Measurements from ENCODE around the gene OPRD1.
"Not testable (repeated sequence)": the region's sequence is repeated elsewhere in the genome, so short reads cannot be mapped to it uniquely, and the experiment has no call there.

OPRD1 gene

GRCh38 chr1:28803051-28803450, 8.9 kb upstream of the OPRD1 start:
- FAIRE-seq = no peak

GRCh38 chr1:28803662-28804061, 8.3 kb upstream of the OPRD1 start:
- FAIRE-seq = no peak

DNA sequence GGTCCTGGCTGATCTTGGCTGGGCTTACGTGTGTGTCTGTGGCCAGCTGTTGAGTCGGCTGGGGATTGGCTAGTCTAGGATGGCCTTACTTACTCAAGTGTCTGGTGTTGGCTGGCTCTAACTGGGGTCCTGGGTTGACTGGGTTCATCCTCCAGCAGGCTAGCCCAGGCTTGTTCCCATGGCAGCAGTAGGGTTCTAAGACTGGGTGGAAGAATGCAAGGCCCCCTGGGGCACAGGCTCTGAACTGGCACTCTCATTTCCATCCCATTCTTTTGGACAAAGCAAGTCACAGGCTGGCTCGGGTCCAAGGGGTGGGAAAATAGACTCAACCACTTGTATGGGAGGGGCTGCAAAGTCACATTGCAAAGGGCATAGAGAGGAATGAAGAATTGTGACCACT, 7.9 kb upstream of the OPRD1 start:
- FAIRE-seq = no peak

- FAIRE-seq = no peak
Observed at GRCh38 chr1:28807046-28807445, 4.9 kb upstream of the OPRD1 start.

DNA sequence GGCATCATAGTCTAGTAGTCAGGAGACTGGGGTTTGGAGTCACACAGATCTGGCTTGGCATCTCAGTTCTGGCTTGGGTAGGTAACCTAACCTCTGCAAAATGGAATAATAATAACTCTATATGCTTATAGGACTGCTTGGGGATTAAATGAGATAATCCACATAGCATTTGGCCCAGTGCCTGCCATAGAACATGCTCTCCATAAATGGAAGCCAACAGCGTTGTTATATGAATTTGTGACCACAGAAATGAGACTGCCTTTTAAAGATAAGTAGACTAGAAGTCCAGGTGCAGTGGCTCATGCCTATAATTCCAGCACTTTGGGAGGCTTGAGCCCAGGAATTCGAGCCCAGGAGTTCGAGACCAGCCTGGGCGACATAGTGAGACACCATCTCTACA, 4.0 kb upstream of the OPRD1 start:
- FAIRE-seq = no peak

- no peak for FAIRE-seq
Observed at GRCh38 chr1:28811369-28811765, 603 bp upstream of the OPRD1 start.

- FAIRE-seq = no peak
Observed at GRCh38 chr1:28812669-28813468, 899 bp downstream of the OPRD1 start.

DNA sequence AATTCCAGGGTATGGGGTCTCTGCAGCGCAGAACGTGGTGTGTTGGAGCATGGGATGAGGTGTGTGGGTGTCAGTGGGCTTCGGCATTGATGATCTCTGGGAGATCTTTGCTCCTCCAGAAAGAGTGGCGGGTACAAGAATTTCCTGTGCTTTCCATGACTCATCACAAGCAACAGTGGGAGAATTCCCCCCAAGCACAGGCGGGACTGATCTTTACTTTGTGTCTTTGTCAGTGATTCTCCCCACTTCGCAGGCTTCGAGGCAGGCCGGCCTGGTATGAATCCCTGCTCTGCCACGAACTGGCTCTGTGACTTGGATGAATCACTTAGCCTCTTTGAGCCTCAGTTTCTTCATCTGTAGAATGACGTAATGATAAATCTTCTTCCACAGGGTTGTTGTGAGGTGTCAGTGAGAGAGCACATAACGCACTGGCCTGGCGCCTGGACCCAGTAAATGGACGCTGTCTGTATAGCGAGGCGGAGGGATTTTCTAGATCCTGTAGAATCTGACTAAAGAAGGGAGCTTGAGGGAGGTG, 2.0 kb downstream of the OPRD1 start:
- FAIRE-seq = no peak

DNA sequence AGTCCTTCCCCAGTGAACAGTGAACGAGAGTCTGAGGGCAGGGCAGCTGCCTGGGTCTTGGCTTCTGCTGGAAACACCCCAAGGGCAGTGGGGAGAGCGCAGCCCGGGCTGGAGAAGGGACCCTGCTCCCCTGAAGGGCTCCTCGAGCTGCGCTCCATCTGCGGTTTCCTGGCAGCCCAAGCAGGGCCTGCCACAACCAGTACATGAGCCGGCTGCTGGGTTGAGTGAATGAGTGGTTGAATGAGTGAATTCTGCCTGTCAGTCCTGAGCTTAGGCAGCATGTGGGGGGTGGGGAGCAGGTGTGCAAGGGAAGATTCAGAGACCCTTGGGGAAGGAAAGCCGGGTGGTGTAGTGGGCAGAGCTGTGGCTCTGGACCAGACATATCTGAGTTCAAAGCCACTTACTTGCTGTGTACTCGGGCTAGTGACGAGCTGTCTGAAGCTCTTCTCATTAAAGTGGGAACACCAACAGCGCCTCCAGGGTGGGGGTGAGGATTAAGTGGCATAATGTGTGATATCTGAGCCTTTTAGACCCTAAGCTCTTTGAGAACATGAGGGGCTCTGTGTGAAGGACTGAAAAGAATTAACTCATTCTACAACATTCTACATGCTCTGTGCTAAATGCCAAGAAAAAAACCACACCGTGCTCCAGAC, 3.7 kb downstream of the OPRD1 start:
- FAIRE-seq = no peak

- FAIRE-seq = no peak
Observed at GRCh38 chr1:28817133-28817532, 5.2 kb downstream of the OPRD1 start.

DNA sequence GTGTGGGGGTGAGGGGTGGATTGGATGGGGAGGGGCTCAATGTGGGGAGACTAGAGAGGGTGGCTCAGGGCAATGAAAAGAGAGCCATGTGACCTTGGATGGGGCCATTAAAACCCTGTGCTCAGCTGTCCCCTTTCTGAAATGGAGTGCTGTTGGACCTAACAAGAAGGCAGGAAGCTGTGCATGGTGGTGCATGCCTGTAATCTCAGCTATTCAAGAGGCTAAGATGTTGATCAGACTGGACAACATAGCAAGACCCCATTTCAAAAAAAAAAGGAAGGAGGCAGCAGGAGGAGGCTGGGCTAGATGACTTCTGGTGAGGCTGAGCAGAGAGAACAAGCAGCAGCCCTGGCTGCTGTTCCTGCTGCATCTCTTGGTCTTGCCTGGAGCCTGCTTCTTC, 7.0 kb downstream of the OPRD1 start:
- no peak for FAIRE-seq

DNA sequence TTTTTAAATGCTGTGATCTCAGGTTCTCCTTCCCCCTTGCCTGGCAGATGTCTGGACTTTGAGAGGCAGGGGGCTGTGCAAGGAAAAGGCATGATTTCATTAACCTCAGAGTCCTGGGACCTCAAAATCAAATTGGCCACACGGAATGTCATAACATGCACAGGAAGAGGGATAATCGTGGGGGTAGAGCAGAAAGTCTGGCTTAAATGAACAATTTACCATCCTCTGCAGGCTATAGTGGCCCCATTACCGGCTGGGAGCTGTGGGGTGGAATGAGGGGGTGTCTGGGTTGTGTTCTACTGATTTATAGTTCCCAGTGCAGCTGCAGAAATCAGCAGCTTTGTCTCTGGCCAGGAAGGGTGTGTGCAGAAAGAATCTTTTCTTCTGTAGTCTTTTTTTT, 10.8 kb downstream of the OPRD1 start:
- no peak for FAIRE-seq

DNA sequence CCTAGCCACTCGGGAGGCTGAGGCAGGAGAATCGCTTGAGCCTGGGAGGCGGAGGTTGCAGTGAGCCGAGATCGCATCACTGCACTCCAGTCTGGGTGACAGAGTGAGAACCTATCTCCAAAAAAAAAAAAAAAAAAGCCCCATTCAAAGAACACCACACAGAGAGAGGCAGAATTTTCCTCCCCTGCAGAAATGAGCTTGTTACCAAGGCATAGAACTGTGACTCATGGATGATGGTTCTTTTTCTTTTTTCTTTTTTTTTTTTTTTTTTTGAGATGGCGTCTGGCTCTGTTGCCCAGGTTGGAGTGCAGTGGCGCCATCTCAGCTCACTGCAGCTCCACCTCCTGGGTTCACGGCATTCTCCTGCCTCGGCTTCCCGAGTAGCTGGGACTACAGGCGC, 12.1 kb downstream of the OPRD1 start:
- not testable (repeated sequence) for FAIRE-seq

DNA sequence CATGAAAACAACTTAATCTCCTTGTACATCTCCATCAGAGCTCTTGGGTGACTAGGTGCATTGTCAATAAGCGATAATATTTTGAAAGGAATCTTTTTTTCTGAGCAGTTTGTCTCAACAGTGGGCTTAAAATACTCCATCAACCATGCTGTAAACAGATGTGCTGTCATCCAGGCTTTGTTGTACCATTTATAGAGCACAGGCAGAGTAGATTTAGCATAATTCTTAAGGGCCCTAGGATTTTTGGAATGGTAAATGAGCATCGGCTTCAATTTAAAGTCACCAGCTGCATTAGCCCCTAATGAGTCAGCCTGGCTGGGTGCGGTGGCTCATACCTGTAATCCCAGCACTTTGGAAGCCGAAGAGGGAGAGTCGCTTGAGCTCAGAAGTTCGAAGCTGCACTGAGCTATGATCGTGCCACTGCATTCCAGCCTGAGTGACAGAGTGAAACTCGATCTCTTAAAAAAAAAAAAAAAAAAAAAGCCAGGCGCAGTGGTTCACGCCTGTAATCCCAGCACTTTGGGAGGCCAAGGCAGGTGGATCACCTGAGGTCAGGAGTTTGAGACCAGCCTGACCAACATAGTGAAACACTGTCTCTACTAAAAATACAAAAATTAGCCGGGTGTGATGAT, 16.4 kb downstream of the OPRD1 start:
- FAIRE-seq = not testable (repeated sequence)

DNA sequence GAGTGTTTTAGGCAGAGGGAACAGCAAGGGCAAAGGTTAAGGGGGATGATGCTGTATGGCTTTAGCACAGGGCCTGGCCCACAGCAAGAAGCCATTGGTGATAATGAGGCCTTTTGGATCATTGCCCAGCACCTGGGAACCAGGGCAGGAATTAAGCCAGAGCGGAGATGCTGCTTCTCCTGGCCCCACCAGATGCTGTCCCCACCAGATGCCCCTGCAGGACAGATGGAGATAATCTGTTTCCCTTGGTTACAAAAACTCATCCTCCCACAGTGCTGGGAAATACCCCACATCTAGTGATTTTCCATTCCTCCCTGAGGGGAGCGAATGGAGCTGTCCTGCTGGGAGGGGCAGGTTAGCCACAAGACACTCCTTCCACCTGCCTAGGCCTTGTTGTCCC, 18.8 kb downstream of the OPRD1 start:
- FAIRE-seq = no peak

- no peak for FAIRE-seq
Observed at GRCh38 chr1:28832966-28833365, 21.0 kb downstream of the OPRD1 start.

- no peak for FAIRE-seq
Observed at GRCh38 chr1:28833381-28833780, 21.4 kb downstream of the OPRD1 start.

DNA sequence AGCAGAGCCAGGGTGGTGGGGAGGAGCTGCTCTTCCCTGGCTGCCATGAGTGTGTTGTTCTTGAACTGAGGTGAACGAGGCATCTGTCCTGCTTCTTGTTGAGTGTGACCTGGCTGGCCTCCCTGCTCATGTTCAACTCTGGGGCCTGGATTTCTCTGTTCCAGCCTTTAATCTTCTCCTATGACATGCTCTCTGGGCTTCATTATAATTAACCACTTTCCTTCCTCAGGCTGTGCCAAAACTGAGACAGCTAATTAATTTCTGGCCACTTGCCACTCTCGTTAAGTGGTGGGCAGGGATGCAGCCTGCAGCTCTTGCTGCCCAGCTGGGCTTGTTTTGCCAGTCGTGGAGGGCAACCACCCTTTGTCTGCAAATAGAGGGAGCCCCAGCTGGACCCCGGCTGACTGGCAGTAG, 23.3 kb downstream of the OPRD1 start:
- FAIRE-seq = no peak

DNA sequence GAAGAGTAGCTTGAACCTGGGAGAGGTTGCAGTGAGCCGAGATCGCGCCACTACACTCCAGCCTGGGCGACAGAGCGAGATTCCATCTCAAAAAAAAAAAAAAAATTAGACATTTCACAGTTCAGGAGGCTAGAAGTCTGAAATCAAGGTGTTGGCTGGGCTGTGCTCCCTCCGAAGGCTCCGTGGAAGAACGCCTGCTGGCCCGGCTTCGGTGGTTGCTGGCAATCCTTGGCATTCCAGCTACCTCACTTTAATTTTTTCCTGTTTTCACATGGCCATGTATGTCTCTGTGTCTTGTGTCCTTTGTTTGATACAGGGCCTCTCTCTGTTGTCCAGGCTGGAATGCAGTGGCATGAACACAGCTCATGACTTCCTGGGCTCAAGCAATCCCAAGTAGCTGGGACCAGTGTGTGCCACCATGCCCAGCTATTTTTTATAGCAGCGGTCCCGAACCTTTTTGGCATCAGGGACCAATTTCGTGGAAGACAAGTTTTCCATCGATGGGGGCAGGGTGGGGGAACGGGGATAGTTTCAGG, 24.5 kb downstream of the OPRD1 start:
- FAIRE-seq = no peak

- no peak for FAIRE-seq
Observed at GRCh38 chr1:28840928-28841544, 29.1 kb downstream of the OPRD1 start.

DNA sequence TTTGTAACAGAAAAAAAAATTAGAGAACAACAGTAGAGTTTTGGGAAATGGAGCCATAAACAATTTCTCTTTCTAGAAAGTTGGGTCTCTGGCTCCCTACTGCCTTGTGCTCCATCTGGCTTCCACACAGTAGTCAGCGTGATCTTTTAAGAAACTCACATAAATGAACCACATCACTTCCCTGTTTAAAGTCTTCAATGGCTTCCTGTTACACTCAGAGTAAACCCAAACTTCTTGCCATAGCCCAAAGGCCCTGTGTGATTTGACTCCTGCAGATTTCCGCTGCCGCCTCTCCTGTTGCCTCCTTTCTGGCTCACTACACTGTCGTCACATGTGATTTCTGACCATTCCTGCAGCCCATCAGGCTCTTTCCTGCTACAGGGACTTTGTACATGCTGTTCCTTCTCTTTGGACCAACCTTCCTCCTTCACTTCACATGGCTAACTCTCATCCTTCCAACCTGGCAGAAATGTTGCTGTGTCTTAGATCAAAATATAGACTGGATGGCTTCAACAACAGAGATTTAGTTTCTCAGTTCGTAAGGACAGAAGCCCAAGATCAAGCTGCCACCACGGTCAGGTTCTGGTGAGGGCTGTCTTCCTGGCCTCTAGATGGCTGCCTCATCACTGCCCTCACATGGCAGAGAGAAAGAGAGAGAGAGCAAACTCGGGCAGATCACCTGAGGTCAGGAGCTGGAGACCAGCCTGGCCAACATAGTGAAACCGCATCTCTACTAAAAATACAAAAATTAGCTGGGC, 34.0 kb downstream of the OPRD1 start:
- no peak for FAIRE-seq

DNA sequence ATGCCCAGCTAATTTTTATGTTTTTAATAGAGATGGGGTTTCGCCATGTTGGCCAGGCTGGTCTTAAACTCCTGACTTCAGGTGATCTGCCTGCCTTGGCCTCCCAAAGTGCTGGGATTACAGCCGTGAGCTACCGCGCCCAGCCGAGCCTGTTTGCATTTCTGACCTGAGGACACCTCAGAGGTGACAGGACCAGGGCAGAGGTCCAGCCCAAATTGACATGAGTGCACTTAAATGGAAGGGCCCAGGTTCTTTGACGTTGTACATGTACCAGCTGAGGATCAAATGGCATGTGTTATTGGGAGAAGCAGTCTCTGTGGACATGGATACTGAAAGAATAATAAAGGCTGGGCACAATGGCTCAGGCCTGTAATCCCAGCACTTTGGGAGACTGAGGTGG, 35.2 kb downstream of the OPRD1 start:
- FAIRE-seq = not testable (repeated sequence)
